ENCODE data around the gene GABBR2.

GABBR2 gene

GRCh38 chr9:98247831-98248657 is 460.7 kb downstream of the GABBR2 start:
- FAIRE-seq: no peak

GRCh38 chr9:98242426-98242825 is 466.3 kb downstream of the GABBR2 start:
- no peak for FAIRE-seq

- no peak for FAIRE-seq
Measured at GRCh38 chr9:98241357-98242300, 467.1 kb downstream of the GABBR2 start.

GRCh38 chr9:98240475-98240874 is 468.3 kb downstream of the GABBR2 start:
- no peak for FAIRE-seq
